ENCODE data around the gene UNC93B1. TPM values are rescaled to one million over a fixed set of nuclear protein-coding genes. Genes with fewer than 3 reads are reported as not detected.
A peak's percentile ranks its signal among the peaks of the same experiment; 100 is the strongest.

Gene UNC93B1
- total RNA-seq, 1 donor from 2014 or later = 37.0 TPM

GRCh38 chr11:68012843-68013610 lies 9.1 kb upstream of the UNC93B1 start:
- peak; percentile 47 for ATAC-seq
- DNase-seq (ENCODE audit: low spot score) = peak; percentile 68
- intact Hi-C loops (cut with DNase I) = no loop called here

GRCh38 chr11:68012044-68012842 lies 8.3 kb upstream of the UNC93B1 start:
- DNase-seq (ENCODE audit: low spot score) = peak; percentile 61
- ATAC-seq = no peak
- intact Hi-C loops (cut with DNase I) = no loop called here

- intact Hi-C loops (cut with DNase I) = no loop called here
- ATAC-seq = no peak
Measured at GRCh38 chr11:68011051-68011943, 7.4 kb upstream of the UNC93B1 start.

GRCh38 chr11:68010090-68011041 lies 6.5 kb upstream of the UNC93B1 start, which contains the start of gene ALDH3B1:
ALDH3B1 (plus strand) TSS chr11:68010327; CDS start chr11:68015298, 4,971 bp downstream.
- DNase-seq (ENCODE audit: low spot score) (peak; percentile 94), ATAC-seq (peak; percentile 87)
- intact Hi-C loops (cut with DNase I) = no loop called here

More at GRCh38 chr11:68011051-68011943, 7.4 kb upstream of the UNC93B1 start:
- DNase-seq (ENCODE audit: low spot score) = peak; percentile 55

- ATAC-seq (peak; percentile 0), DNase-seq (ENCODE audit: low spot score) (peak; percentile 60)
- intact Hi-C loops (cut with DNase I) = no loop called here
Measured at GRCh38 chr11:68009391-68010089, 5.6 kb upstream of the UNC93B1 start.

- no peak for ATAC-seq
- peak; percentile 70 for DNase-seq (ENCODE audit: low spot score)
- intact Hi-C loops (cut with DNase I) = no loop called here
Measured at GRCh38 chr11:68008381-68009337, 4.8 kb upstream of the UNC93B1 start.

- intact Hi-C loops (cut with DNase I) = no loop called here
- DNase-seq (ENCODE audit: low spot score) = peak; percentile 58
- ATAC-seq = no peak
Measured at GRCh38 chr11:68007498-68008380, 3.8 kb upstream of the UNC93B1 start.

GRCh38 chr11:68006606-68007166 lies 2.8 kb upstream of the UNC93B1 start:
- DNase-seq (ENCODE audit: low spot score) (no peak), ATAC-seq (no peak)
- intact Hi-C loops (cut with DNase I) = no loop called here

GRCh38 chr11:68004551-68005335 lies 846 bp upstream of the UNC93B1 start:
- no peak for ATAC-seq
- no peak for DNase-seq (ENCODE audit: low spot score)
- intact Hi-C loops (cut with DNase I) = no loop called here

- DNase-seq (ENCODE audit: low spot score) = peak; percentile 75
- intact Hi-C loops (cut with DNase I) = no loop called here
- peak; percentile 41 for ATAC-seq
Measured at GRCh38 chr11:68002938-68003845, 705 bp downstream of the UNC93B1 start.

GRCh38 chr11:68002575-68002937 lies 1.3 kb downstream of the UNC93B1 start:
- intact Hi-C loops (cut with DNase I) = no loop called here
- ATAC-seq (peak; percentile 14), DNase-seq (ENCODE audit: low spot score) (no peak)

GRCh38 chr11:67999704-68000103 lies 4.2 kb downstream of the UNC93B1 start:
- ATAC-seq = no peak
- intact Hi-C loops (cut with DNase I) = no loop called here
- DNase-seq (ENCODE audit: low spot score) = no peak

GRCh38 chr11:67999201-67999629 lies 4.7 kb downstream of the UNC93B1 start:
- no peak for DNase-seq (ENCODE audit: low spot score)
- ATAC-seq = no peak
- intact Hi-C loops (cut with DNase I) = no loop called here

Measured in sciatic nerve (tissue), 2 donors.